ENCODE measurements around the gene VCP.

Gene VCP

DNA sequence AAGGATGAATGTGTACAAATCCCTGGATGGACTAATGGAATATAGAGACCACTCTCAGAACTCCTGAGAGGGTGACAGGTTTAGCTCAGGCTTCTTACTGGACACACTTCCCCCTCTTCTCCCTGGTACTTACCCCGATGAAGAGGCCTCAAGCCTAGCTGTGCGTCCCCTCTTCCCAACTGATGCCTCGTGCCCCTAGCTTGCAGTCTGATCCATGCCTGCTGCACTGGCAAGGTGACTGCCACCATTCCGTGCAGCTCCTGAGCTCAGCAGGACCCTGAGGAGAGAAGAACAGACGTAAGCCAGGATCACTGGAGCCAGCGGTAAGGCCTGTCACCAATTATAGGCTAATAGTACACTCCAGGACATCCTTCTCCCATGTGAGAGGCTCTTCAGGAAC, 36.0 kb upstream of the VCP start:
- no peak for DNase-seq (ENCODE audit: low read depth)
- TF ChIP-seq MAX (IDR thresholded peaks at IDR 0.05; ENCODE audit: low read depth, low read length) (no peak), CTCF (IDR thresholded peaks at IDR 0.05; ENCODE audit: low read depth, low read length) (no peak), MYC (IDR thresholded peaks at IDR 0.05; ENCODE audit: low read depth, low read length) (no peak), POLR2A (IDR thresholded peaks at IDR 0.05; ENCODE audit: extremely low read depth, insufficient read length) (no peak)
- H3K4me3 ChIP-seq (ENCODE audit: low read depth, low read length), result no peak overlapping the region

DNA sequence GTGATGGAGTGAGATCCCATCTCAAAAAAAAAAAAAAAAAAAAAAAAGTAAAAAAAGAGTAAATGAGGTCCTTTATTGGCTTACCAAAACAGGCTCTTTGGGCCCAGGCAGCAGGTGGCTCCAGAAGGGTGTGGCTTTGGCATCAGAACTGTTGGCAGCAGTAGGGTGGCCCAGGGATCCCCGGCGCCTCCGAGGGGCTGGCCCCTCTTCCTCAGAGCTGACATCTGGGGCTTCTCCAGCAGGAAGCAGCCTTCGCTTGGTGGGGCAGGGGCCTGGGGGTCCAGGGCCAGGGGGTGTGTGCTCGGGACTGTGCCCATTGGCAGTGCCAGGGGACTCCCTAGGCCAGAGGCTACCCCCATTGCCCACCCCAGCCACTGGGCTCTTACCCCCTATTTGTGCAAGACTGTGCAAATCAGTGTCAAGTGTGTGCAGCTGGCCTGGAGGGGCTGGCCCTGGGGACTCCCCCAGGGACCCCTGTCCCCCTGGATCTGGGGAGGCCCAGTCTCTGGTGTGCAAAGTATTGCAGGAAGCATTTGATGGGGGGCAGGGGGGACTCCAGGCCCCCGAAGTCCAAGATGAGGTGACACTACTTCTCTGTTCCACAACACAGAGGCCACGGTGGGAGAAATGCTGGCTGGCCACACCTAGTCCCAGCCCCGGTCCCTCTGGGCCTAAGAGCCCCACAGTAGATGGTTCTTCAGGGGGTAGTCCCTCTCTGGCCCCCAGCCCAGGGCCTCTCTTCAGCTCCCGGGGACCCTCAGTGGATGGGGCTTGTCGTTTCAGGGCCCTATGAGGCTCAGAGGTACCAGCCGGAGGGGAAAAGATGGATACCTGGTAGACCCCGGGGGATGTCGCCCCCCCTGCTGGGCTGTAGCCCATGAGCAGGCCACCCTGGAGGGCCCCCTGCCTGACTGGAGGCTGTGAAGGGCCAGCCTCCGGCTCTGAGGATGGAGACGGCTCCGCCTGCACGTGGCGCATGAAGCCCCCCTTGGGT, 35.2 kb upstream of the VCP start:
- no peak for DNase-seq (ENCODE audit: low read depth)
- H3K4me3 ChIP-seq (ENCODE audit: low read depth, low read length), result no peak overlapping the region
- TF ChIP-seq POLR2A (IDR thresholded peaks at IDR 0.05; ENCODE audit: extremely low read depth, insufficient read length), result no peak
- no peak for TF ChIP-seq CTCF (IDR thresholded peaks at IDR 0.05; ENCODE audit: low read depth, low read length)
- TF ChIP-seq MAX (IDR thresholded peaks at IDR 0.05; ENCODE audit: low read depth, low read length), result no peak
- no peak for TF ChIP-seq MYC (IDR thresholded peaks at IDR 0.05; ENCODE audit: low read depth, low read length)

- no peak for DNase-seq (ENCODE audit: low read depth)
- TF ChIP-seq CTCF (IDR thresholded peaks at IDR 0.05; ENCODE audit: low read depth, low read length), result no peak
- TF ChIP-seq MYC (IDR thresholded peaks at IDR 0.05; ENCODE audit: low read depth, low read length), result no peak
- no peak for TF ChIP-seq POLR2A (IDR thresholded peaks at IDR 0.05; ENCODE audit: extremely low read depth, insufficient read length)
- no peak for TF ChIP-seq MAX (IDR thresholded peaks at IDR 0.05; ENCODE audit: low read depth, low read length)
- H3K4me3 ChIP-seq (ENCODE audit: low read depth, low read length), result no peak overlapping the region
Measured at GRCh38 chr9:35106343-35106730, 33.9 kb upstream of the VCP start.

DNA sequence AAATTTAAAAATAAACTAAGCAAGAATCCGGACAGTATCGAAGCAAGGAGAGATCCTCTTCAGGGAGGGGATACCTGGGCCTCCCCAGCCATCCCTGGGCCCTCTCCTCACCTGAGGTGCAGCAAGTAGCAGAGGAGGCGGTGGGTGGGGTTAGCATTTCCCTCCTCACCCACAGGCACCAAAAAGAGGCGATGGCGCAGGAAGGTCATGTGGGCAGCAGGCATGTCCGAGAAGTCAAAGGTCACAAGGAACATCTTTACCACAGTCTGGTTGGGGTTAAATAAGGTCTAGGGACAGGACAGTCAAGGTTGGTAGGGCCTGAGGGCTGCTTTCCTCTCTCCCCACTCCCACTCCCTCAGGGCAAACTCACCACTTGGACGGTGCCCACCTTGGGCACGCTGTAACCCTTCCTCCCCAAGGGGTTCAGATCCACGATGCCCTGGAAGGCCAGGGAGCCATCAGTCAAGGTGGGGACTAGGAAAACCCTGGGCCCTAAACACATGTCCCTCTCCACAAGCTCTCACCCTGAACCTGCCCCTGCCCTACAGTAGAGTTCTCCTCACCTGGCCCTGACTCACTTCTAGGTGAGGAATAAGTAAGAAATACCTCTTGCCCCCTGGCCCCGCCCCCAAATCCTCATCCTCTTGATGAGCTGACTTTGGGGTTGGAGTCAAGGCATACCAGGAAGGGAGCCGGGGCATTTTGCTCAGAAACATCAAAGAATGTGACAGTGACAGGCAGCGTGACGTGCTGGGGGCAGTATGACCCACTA, 33.3 kb upstream of the VCP start:
- TF ChIP-seq CTCF (IDR thresholded peaks at IDR 0.05; ENCODE audit: low read depth, low read length) (no peak), MAX (IDR thresholded peaks at IDR 0.05; ENCODE audit: low read depth, low read length) (no peak), POLR2A (IDR thresholded peaks at IDR 0.05; ENCODE audit: extremely low read depth, insufficient read length) (no peak), MYC (IDR thresholded peaks at IDR 0.05; ENCODE audit: low read depth, low read length) (no peak)
- DNase-seq (ENCODE audit: low read depth), result no peak
- no peak overlapping the region for H3K4me3 ChIP-seq (ENCODE audit: low read depth, low read length)

- TF ChIP-seq POLR2A (IDR thresholded peaks at IDR 0.05; ENCODE audit: extremely low read depth, insufficient read length), result no peak
- TF ChIP-seq CTCF (IDR thresholded peaks at IDR 0.05; ENCODE audit: low read depth, low read length), result no peak
- H3K4me3 ChIP-seq (ENCODE audit: low read depth, low read length), result no peak overlapping the region
- no peak for DNase-seq (ENCODE audit: low read depth)
Measured at GRCh38 chr9:35105126-35105525, 32.7 kb upstream of the VCP start.

Measured in NB4 (cell line).